NCI-H82 treated with DMSO at 0.1 percent for 48 hours (cell line): ENCODE data around the gene XPO5.
"Not testable (repeated sequence)": the region's sequence is repeated elsewhere in the genome, so short reads cannot be mapped to it uniquely, and the experiment has no call there.

Experiments used
- DNase-seq: peaks from one replicate; lab custom pipeline; 2025; ENCODE audit not compliant: unreplicated experiment; lab: John Stamatoyannopoulos, UW

XPO5 gene

GRCh38 chr6:43498291-43498690 lies 77.5 kb downstream of the XPO5 start:
- not testable (repeated sequence) for DNase-seq

DNA sequence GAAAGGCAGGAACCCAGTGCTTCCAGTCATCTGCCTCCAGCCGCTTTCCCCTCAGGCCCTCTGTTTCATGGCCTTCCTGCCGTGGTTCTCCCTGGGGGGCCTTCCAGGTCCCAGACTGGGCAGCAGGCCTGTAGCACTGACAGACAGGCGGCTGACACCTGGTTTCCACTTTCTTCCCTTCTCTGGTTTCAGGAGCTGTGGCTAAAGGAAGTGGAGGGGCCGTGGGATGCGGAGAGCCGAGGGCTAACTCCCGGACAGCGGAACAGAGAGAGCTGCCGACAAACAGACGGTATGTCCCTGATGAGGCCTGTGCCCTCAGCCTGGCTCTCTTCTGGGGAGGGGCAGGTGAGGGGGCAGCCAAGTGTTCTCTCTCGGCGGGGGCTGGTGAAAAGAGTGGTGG lies 78.1 kb downstream of the XPO5 start:
- no peak for DNase-seq

- no peak for DNase-seq
These were observed 78.8 kb downstream of the XPO5 start for GRCh38 chr6:43497129-43497396.

GRCh38 chr6:43496370-43497128 lies 79.3 kb downstream of the XPO5 start:
- DNase-seq, result no peak

GRCh38 chr6:43495409-43495941 lies 80.4 kb downstream of the XPO5 start:
- DNase-seq, result no peak

GRCh38 chr6:43494766-43495165 lies 81.1 kb downstream of the XPO5 start:
- DNase-seq, result no peak

DNA sequence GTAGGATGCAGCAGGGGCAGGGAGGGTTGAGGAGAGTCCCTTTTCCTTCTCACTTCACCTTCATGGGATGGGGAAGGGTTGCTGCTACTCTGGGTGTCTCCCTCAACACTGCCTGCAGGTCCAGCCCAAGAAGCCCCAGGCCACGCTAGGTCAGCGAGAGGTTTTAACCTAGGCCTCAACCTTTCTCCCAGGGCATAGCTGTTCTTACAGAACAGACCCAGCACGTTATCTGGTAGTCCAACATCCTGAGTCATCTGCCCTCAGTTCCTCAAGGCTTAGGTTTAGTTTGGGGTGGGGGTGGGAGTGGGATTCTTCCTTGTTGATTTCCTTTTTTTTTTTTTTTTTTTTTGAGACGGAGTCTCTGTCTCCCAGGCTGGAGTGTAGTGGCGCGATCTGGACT lies 81.5 kb downstream of the XPO5 start:
- DNase-seq, result no peak

DNA sequence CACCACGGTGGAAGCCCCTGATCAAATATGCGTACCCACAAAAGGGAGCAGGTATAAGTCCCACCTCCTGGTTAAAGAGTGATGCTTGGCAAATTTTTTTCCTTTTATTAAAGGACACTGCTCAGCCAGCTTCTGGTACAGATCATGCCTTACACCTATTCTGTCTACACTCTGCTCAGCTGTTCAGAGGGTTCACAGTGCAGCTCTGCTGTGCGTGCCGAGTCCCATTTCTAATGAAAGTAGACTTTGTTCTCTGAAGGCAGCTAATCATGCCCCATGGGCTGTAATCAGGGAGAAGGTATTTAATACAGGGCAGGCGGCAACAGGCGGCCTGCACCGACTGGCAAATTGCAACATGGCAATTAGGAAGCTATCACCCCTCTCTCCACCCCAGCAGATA lies 82.0 kb downstream of the XPO5 start:
- no peak for DNase-seq

GRCh38 chr6:43493230-43493629 lies 82.6 kb downstream of the XPO5 start:
- DNase-seq, result no peak

DNA sequence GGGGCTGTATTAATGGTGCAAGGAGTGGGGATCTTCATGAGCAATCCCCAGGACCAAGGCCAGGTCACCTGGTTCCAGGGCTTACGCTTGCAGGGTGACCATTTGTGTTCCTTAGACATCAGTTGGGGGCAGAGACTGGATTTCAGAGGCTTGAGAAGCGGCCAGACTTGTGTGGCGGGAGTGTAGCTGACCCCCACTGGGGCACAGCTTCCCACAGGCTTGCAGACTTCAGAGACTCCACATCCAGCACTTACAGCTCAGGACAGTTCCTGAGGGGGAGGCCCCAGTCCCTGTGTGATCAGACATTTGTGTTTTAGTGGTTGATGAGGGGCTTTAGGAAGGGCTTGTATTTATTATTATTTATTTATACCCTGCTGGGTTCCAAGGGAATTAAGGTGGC lies 83.2 kb downstream of the XPO5 start:
- DNase-seq, result no peak

DNA sequence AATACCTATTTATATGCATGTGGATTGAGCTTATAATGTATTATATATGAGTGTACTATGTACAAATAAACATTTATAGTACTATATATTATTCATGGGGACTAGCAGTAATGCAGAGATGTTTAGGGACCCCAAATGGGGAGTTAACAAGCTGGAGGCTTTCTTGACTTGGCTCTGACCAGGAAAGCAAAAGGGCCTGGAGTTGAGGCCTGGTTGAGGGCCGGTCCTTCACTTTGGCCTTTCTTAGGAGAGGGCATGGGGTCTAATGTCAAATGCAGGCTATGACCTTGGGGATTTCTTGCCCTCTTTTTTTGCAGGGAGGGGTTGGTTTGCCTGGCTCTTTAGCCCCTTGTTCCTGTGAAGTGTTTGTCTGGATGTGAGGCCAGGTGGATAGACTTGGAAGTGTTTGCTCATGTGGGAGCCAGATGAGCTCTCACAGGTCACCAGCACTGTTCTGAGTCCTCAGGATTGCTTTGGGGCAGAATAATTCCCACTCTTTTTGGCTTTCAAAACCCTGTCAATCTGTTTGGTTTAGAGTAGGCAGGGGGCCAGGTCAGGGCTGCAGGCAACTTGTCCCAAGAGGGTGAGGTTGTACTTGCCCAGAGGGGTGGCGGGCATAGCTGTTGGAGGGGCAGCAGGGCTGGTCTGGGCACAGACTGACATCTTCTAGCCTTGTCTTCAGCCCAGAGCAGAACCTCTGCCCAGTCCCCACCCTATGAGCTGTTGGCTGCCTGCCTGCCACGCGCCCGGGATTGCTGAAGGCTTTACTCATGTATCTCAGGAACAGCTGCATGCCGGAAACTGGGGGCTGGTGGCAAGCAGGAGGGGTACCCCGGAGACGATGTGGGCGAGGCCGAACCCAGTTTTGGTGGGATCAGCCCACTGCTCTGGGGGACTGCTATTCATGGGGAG lies 83.8 kb downstream of the XPO5 start:
- DNase-seq, result no peak

- DNase-seq, result no peak
These were observed 85.3 kb downstream of the XPO5 start for GRCh38 chr6:43490523-43490939.

DNA sequence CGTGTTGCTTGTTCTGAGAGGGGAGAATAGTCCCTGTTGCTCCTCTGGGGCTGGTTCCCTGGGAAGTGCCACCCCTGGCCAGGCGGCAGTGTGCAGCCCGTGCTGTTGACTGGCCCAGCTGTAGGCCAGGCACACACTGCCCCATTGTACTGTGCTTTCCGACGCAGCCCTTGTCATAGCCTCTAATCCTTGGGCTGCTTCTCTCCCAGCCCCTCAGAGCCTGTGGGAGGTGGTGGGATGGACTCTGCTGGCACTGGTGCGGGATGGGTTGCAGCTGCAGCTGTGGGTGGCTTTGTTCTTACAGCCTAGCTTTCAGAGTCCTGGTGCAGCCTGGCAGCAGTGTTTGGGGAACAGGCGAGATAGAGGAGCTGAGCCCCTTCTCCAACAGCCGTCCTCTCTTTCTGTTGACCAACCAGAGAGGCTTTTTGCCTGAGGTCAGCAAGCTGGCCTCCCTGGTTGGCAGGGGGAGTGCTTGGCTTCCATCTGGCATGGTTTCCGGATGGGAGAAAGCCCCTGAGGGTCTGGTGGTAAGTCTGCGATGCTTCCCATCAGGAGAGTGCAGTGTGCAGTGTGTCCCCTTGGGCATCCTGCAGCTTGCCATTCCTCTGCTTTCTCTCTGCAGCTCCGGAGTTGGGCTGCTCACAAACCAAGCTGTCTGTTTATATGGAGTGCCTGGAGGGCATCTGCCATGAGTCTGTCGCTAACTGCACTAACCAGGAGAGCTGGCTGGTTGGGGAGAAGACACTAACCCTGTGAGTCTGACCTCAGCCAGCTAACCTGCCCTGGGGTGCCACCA lies 86.4 kb downstream of the XPO5 start:
- no peak for DNase-seq

- DNase-seq, result no peak
These were observed 87.1 kb downstream of the XPO5 start for GRCh38 chr6:43488667-43489276.

GRCh38 chr6:43481591-43482236 lies 94.1 kb downstream of the XPO5 start:
- DNase-seq, result no peak

- DNase-seq, result no peak
These were observed 94.8 kb downstream of the XPO5 start for GRCh38 chr6:43481075-43481474.

GRCh38 chr6:43478008-43478372 lies 97.8 kb downstream of the XPO5 start:
- no peak for DNase-seq

DNA sequence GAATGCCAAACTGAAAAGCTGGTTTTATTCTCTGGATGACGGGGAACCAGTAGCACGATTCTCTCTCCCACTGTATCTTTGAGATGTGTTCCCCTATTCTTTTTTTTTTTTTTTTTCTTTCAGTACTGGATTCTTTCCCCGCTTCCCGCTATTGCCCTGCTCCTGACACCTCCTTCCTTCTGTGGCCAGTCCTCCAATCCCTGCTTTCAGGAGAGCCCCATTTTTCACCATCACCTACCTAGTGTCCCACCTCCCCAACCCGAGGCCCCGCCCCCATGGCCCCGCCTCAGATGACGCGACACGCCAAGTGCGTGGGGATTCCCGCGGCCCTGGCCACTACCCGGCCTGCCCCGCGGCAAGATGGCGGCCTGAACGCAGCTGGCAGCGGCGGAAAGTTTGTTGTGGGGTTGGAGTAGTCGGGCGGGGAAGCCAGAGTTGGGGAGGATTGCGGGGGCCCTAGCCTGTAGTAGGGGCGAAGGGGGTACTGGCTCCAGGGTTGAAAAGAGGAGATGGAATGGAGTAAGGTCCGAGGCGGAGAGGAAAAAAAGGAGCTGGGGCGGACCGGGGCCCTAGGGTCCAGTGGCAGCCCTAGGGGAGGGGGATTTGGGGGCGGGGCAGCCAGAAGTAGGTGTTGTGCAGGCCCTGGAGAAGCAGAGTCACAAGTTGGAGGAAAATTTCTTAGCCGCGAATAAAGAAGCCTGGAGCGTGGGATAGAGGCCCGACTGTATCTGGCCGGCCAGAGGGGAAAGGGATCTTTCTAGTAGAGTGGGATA lies 98.4 kb downstream of the XPO5 start, which contains the start of gene TJAP1:
TJAP1 (plus strand) TSS at position 336 of the 773 bp plus-strand sequence. CDS start 21,432 bp downstream, outside the sequence.
- peak; percentile 59 for DNase-seq

- DNase-seq, result no peak
These were observed 99.1 kb downstream of the XPO5 start for GRCh38 chr6:43476746-43477145.

GRCh38 chr6:43475516-43475915 lies 100.3 kb downstream of the XPO5 start:
- peak; percentile 71 for DNase-seq
